Fibroblast of the conjunctiva (primary cell): ENCODE measurements around the gene TENM4.

Experiments used
- DNase-seq: peaks from one replicate; pipeline ENCODE4 v3.0.0-alpha.2; 2010; ENCODE audit warnings: low read depth

The TENM4 gene

GRCh38 chr11:79344753-79345294 lies 96.0 kb downstream of the TENM4 start:
- DNase-seq, result no peak

GRCh38 chr11:79342686-79343085 lies 98.1 kb downstream of the TENM4 start:
- no peak for DNase-seq

- no peak for DNase-seq
Observed at GRCh38 chr11:79342236-79342635, 98.6 kb downstream of the TENM4 start.

GRCh38 chr11:79340535-79340934 lies 100.3 kb downstream of the TENM4 start:
- DNase-seq, result no peak

GRCh38 chr11:79336797-79337517 lies 103.9 kb downstream of the TENM4 start:
- no peak for DNase-seq

GRCh38 chr11:79335681-79336080 lies 105.1 kb downstream of the TENM4 start:
- no peak for DNase-seq

GRCh38 chr11:79333355-79333754 lies 107.5 kb downstream of the TENM4 start:
- DNase-seq, result no peak

GRCh38 chr11:79332017-79332416 lies 108.8 kb downstream of the TENM4 start:
- DNase-seq, result no peak

GRCh38 chr11:79331203-79331901 lies 109.5 kb downstream of the TENM4 start:
- no peak for DNase-seq

GRCh38 chr11:79330651-79331050 lies 110.2 kb downstream of the TENM4 start:
- DNase-seq, result no peak

GRCh38 chr11:79329561-79329960 lies 111.3 kb downstream of the TENM4 start:
- no peak for DNase-seq

- no peak for DNase-seq
Observed at GRCh38 chr11:79328402-79328801, 112.4 kb downstream of the TENM4 start.

- DNase-seq, result no peak
Observed at GRCh38 chr11:79325851-79326250, 115.0 kb downstream of the TENM4 start.

GRCh38 chr11:79321263-79321662 lies 119.6 kb downstream of the TENM4 start:
- peak; percentile 18 for DNase-seq

- no peak for DNase-seq
Observed at GRCh38 chr11:79314906-79315689, 125.7 kb downstream of the TENM4 start.

- DNase-seq, result no peak
Observed at GRCh38 chr11:79313530-79313913, 127.3 kb downstream of the TENM4 start.

GRCh38 chr11:79312617-79313529 lies 128.0 kb downstream of the TENM4 start:
- DNase-seq, result no peak

GRCh38 chr11:79311461-79311860 lies 129.4 kb downstream of the TENM4 start:
- no peak for DNase-seq

- DNase-seq, result no peak
Observed at GRCh38 chr11:79309407-79309806, 131.4 kb downstream of the TENM4 start.

- DNase-seq, result no peak
Observed at GRCh38 chr11:79308429-79308828, 132.4 kb downstream of the TENM4 start.

GRCh38 chr11:79304599-79305212 lies 136.1 kb downstream of the TENM4 start:
- no peak for DNase-seq
